K562 (cell line): ENCODE results near the gene GLRX2. TPM values are rescaled to one million over a fixed set of nuclear protein-coding genes. Genes with fewer than 3 reads are reported as not detected.

Source experiments
- CCNT2 ChIP-seq: IDR thresholded peaks from 2 replicates; pipeline ENCODE4 v1.6.1; 2011; ENCODE audit warnings: borderline replicate concordance, low read depth, mild to moderate bottlenecking, moderate library complexity, mixed read lengths, low read length; ENCODE audit not compliant: insufficient read length; ENCODE audit errors: extremely low read depth
- PHF8 ChIP-seq: fragments of 200-600 bp; sonication (generic); IDR thresholded peaks from 2 replicates; pipeline ENCODE4 v1.6.1; 2012; ENCODE audit warnings: mixed run types, mild to moderate bottlenecking, inconsistent platforms, low read length, moderate library complexity, borderline replicate concordance
- POLR2H ChIP-seq: IDR thresholded peaks from 2 replicates; pipeline ENCODE4 v1.6.1; 2016; ENCODE audit warnings: missing genetic modification characterization, low read depth, mild to moderate bottlenecking, control low read depth, missing compliant biosample characterization, moderate library complexity
- SMAD2 ChIP-seq: fragments of 150-350 bp; IDR thresholded peaks from 2 replicates; pipeline ENCODE4 v1.6.1; 2014; ENCODE audit warnings: low read depth, mild to moderate bottlenecking, low read length
- ZNF121 ChIP-seq: sonication (generic); formaldehyde crosslinking; conservative IDR thresholded peaks from 2 replicates; pipeline ENCODE4 v1.8.0; 2022; ENCODE audit warnings: missing genetic modification reagents
- polyA plus RNA-seq, 8 experiments: library from polyadenylated mRNA; depleted of rRNA in 4 of 8; stranded (reverse) in 5 of 8; unstranded in 3 of 8; fragments of >200 nt; fragmentation: Nextera tagmentation in 2 of 8; fragmentation: Illumina TruSeq in 1 of 8; extraction: Ambion mirVana in 2 of 8; extraction: Trizol in 1 of 8; gene quantifications; 2 replicates each; pipeline versions ENCODE4 v1.2.1 to v1.2.3, GENCODE V29; 2011 to 2014; ENCODE audit warnings: inconsistent platforms in 1 of 8, missing spikeins in 1 of 8
- total RNA-seq, 7 experiments: library from RNA; depleted of rRNA in 6 of 7; stranded (reverse); fragments of >200 nt in 6 of 7; fragmentation: Illumina TruSeq in 2 of 7; extraction: Trizol in 2 of 7; gene quantifications; 2 replicates each; pipeline versions ENCODE4 v1.2.1 to v1.2.3, GENCODE V29; 2011 to 2021; ENCODE audit warnings: low replicate concordance in 1 of 7
- TF ChIP-seq, protein P1 (sequence below): fragments of 450-650 bp; IDR thresholded peaks from 2 replicates; pipeline ENCODE4 v1.6.1; 2016; ENCODE audit warnings: mild to moderate bottlenecking, moderate library complexity
- TF ChIP-seq, protein P2 (sequence below): fragments of 450-650 bp; IDR thresholded peaks from 2 replicates; pipeline ENCODE4 v1.6.1; 2016; ENCODE audit warnings: mild to moderate bottlenecking

GLRX2 gene
- total and polyA plus RNA-seq, 9 of the 15 experiments (the other 6 are each of a cell fraction or from before 2014, with no cell fraction given), result 13.3 to 82.6 (median 55.1) TPM

DNA sequence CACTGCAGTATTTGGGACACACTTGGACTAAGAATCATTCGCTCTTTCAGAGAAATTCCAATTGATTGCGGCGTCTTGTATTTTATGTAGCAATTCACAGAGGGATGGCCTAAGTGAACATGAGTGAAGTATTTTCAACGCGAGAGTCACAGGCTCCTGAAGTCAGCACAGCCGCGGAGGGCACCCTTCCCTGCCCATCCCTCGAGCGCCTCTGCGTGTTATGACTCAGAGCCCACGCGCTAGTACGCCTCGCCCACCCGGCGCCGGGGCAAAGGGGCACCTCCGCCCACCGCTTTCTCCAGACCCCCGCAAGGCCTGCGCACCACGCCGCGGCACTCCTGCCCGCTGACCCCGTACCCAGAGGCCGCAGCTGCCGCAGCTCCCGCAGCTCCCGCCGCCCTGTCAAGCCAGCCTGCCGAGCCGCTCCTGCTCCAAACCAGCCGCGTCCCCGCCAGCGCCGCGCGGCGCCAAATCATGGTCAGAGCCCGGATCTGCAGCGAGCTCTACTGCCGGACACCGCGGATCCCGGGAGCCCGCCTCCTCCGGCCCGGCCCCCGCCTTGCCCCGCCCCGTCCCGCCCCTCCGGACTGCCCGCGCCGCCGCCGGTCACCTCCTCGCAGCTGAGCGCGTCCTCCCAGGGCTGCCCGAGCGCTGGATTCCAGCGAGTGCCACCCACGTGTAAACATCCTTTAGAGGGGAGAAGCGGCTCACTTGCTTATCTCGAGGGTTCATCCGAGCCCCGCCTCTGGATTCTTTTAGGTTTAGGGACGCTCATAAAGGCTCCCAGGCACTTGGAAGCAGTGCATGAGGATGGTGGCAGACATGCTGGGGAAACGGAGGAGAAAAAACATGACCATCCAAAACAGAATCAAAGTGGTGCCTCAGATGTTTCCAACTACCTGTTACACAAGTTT is at the start of gene GLRX2 (continued):
- TF ChIP-seq, protein P1, sequence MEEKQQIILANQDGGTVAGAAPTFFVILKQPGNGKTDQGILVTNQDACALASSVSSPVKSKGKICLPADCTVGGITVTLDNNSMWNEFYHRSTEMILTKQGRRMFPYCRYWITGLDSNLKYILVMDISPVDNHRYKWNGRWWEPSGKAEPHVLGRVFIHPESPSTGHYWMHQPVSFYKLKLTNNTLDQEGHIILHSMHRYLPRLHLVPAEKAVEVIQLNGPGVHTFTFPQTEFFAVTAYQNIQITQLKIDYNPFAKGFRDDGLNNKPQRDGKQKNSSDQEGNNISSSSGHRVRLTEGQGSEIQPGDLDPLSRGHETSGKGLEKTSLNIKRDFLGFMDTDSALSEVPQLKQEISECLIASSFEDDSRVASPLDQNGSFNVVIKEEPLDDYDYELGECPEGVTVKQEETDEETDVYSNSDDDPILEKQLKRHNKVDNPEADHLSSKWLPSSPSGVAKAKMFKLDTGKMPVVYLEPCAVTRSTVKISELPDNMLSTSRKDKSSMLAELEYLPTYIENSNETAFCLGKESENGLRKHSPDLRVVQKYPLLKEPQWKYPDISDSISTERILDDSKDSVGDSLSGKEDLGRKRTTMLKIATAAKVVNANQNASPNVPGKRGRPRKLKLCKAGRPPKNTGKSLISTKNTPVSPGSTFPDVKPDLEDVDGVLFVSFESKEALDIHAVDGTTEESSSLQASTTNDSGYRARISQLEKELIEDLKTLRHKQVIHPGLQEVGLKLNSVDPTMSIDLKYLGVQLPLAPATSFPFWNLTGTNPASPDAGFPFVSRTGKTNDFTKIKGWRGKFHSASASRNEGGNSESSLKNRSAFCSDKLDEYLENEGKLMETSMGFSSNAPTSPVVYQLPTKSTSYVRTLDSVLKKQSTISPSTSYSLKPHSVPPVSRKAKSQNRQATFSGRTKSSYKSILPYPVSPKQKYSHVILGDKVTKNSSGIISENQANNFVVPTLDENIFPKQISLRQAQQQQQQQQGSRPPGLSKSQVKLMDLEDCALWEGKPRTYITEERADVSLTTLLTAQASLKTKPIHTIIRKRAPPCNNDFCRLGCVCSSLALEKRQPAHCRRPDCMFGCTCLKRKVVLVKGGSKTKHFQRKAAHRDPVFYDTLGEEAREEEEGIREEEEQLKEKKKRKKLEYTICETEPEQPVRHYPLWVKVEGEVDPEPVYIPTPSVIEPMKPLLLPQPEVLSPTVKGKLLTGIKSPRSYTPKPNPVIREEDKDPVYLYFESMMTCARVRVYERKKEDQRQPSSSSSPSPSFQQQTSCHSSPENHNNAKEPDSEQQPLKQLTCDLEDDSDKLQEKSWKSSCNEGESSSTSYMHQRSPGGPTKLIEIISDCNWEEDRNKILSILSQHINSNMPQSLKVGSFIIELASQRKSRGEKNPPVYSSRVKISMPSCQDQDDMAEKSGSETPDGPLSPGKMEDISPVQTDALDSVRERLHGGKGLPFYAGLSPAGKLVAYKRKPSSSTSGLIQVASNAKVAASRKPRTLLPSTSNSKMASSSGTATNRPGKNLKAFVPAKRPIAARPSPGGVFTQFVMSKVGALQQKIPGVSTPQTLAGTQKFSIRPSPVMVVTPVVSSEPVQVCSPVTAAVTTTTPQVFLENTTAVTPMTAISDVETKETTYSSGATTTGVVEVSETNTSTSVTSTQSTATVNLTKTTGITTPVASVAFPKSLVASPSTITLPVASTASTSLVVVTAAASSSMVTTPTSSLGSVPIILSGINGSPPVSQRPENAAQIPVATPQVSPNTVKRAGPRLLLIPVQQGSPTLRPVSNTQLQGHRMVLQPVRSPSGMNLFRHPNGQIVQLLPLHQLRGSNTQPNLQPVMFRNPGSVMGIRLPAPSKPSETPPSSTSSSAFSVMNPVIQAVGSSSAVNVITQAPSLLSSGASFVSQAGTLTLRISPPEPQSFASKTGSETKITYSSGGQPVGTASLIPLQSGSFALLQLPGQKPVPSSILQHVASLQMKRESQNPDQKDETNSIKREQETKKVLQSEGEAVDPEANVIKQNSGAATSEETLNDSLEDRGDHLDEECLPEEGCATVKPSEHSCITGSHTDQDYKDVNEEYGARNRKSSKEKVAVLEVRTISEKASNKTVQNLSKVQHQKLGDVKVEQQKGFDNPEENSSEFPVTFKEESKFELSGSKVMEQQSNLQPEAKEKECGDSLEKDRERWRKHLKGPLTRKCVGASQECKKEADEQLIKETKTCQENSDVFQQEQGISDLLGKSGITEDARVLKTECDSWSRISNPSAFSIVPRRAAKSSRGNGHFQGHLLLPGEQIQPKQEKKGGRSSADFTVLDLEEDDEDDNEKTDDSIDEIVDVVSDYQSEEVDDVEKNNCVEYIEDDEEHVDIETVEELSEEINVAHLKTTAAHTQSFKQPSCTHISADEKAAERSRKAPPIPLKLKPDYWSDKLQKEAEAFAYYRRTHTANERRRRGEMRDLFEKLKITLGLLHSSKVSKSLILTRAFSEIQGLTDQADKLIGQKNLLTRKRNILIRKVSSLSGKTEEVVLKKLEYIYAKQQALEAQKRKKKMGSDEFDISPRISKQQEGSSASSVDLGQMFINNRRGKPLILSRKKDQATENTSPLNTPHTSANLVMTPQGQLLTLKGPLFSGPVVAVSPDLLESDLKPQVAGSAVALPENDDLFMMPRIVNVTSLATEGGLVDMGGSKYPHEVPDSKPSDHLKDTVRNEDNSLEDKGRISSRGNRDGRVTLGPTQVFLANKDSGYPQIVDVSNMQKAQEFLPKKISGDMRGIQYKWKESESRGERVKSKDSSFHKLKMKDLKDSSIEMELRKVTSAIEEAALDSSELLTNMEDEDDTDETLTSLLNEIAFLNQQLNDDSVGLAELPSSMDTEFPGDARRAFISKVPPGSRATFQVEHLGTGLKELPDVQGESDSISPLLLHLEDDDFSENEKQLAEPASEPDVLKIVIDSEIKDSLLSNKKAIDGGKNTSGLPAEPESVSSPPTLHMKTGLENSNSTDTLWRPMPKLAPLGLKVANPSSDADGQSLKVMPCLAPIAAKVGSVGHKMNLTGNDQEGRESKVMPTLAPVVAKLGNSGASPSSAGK, result peak; percentile 51
- TF ChIP-seq PHF8 (peak; percentile 85; the same call in 1 of the 2 replicates), POLR2H (peak; percentile 70), CCNT2 (peak; percentile 84), SMAD2 (no peak), ZNF121 (CRISPR knock-in tag) (no peak)
- TF ChIP-seq, protein P2, sequence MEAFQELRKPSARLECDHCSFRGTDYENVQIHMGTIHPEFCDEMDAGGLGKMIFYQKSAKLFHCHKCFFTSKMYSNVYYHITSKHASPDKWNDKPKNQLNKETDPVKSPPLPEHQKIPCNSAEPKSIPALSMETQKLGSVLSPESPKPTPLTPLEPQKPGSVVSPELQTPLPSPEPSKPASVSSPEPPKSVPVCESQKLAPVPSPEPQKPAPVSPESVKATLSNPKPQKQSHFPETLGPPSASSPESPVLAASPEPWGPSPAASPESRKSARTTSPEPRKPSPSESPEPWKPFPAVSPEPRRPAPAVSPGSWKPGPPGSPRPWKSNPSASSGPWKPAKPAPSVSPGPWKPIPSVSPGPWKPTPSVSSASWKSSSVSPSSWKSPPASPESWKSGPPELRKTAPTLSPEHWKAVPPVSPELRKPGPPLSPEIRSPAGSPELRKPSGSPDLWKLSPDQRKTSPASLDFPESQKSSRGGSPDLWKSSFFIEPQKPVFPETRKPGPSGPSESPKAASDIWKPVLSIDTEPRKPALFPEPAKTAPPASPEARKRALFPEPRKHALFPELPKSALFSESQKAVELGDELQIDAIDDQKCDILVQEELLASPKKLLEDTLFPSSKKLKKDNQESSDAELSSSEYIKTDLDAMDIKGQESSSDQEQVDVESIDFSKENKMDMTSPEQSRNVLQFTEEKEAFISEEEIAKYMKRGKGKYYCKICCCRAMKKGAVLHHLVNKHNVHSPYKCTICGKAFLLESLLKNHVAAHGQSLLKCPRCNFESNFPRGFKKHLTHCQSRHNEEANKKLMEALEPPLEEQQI, result no peak
